GM08714 (cell line): ENCODE results near the gene FAM9C.
"Not testable (repeated sequence)": the region's sequence is repeated elsewhere in the genome, so short reads cannot be mapped to it uniquely, and the experiment has no call there.

ENCODE experiments used
- H3K4me3 ChIP-seq: fragments of 200-500 bp; sonication (Bioruptor generic); 2 replicates; pipeline ENCODE4 v1.5.1; 2014; ENCODE audit warnings: mild to moderate bottlenecking, low read length, inconsistent platforms
- ZNF274 ChIP-seq: IDR thresholded peaks from 2 replicates; pipeline ENCODE4 v1.6.1; 2012; ENCODE audit warnings: mild to moderate bottlenecking, low read depth, low read length

Gene FAM9C

DNA sequence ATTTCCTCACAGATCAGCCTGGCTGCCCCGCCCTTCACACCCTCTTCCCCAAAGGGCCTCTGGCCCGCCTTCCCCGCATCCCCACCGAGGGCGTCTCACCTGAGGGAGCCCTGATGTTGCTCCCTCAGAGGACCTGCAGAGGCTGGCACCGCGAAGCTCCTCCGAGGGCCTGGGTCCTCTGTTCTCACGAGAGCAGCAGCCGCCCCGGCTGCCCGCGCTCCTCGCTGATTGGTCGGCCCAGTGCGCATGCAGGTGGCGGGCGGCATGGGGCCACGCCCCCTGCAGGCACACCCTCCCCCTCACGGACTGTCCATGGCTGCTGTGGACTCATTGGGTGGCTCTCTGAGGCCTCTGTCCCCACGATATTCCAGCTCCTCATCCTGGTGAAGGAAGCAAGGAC is at the start of gene FAM9C:
TSS of gene FAM9C (minus strand) at position 180 of the 400 bp plus-strand sequence. CDS start 831 bp downstream, outside the sequence.
- TF ChIP-seq ZNF274, result no peak
- no peak within 1 kb of the TSS for H3K4me3 ChIP-seq

DNA sequence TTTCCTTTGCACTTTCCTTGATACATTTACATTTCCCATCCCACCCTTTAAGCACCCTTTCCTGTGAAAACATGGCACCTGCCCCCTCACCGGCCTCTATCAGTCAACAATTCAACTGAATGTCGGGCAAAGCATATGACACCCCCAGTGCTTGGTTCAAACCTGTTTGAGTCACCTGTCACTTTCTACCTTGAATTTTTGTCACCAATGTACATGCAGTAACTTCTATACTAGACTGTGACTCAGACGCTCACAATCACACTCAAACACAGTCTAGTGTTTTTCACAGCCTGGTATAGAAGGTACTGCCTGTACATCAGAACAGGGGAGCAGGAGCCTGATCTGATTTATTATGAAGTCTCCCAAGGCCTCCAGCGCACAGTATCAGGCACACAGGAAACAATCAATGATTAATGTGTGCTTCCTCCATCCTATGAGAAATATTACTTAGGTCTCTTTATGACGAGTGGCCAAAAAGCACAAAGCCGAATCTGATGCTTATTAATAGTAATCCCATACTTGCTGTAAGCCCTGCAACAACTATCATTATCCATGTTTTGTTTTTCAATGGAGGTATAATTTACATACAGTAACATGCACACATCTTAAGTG is 49.2 kb upstream of the FAM9C start:
- H3K4me3 ChIP-seq, result peak overlapping the region; percentile 4; the same call in 1 of the 2 replicates
- TF ChIP-seq ZNF274, result no peak

DNA sequence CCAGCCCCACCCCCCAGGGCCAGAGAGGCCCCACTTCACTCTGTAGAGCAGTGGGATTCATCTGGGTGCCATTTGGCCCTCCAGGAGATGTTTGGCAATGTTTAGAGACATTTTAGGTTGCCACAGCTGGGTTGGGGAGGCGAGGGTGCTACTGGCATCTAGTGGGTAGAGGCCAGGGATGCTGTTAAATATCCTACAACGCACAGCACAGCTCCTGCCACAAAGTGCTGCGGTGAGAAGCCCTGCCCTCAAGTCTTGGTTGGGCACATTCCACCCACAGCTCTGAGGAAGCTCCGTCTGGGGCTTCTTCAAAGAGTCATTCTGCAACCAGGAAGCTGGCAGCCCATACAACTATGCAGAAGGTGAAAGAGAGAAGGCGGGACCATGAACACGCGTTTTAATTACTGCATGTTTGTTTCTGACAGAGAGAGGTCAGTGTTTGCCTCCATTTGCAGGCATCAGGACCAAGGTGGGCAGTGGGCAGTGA is 48.1 kb upstream of the FAM9C start:
- no peak overlapping the region; the same call in 1 of the 2 replicates for H3K4me3 ChIP-seq
- no peak for TF ChIP-seq ZNF274

DNA sequence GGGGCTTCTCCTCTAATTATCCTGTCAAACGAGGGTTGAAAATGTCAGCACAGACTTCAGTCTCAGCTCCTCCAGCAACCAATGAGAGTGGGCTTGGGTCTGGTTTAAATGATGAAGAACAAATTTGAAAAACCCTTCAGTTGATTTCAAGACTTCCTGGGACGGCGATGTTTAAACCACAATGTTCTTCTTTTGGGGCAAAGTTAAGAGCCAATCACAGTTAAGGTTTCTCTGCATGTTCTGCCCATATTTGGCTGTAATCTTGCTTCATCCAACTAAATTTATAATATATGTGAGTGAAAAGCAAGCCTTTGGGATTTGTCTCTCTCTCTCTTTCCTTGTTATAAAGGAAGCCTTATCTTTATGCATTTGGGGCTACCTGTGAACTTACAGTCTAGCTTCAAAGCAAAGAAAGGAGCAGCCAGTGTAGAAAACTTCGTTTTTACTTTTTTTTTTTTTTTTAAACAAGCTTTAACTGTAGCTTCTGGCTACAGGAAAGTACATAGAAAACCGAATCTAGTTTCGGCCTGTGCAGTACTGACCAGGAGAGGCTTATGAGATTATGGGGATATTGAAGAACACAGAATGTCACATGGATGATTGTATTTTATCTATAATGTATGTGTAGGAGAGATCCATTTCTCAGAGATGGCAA is 46.8 kb upstream of the FAM9C start:
- H3K4me3 ChIP-seq, result peak overlapping the region; percentile 24; the same call in 1 of the 2 replicates

DNA sequence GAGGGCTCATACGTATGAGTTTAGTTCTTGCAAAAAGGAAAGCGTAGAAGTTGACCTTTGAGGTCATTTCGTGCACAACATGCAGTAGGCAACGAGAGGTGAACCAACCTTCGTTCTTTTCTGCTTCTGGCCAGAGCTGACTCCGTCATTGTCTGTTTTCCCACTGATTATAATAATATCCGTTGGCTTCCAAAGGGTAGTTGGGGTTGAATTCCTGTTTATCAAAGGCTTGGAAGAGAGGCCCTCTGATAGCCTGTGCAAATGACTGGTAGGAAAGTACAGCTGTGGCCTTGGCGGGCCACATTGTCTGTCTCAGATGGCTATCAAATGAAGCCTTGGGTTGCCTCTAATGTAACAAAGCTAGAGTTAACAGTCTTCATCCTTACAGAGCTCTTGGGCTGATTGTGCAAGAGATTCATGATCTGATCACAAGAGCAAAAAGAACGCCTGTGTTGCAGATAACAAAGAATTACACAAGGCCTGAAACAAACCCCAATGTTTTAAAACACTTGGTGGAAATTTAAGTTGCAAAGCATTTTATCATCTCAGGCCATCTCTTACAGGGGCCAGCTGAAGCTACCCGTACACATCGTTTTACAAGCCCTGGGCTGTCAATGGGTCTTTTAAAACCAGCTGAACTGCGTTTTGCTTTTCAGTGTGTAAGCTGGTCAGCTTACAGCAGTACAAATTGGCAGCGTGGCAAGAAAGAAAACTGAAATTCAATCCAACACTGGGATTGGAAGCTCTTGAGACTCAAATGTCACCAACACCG is 46.1 kb upstream of the FAM9C start:
- TF ChIP-seq ZNF274, result no peak
- H3K4me3 ChIP-seq, result peak overlapping the region; percentile 24; the same call in 1 of the 2 replicates

More for the DNA sequence above, 46.8 kb upstream of the FAM9C start:
- TF ChIP-seq ZNF274, result no peak

DNA sequence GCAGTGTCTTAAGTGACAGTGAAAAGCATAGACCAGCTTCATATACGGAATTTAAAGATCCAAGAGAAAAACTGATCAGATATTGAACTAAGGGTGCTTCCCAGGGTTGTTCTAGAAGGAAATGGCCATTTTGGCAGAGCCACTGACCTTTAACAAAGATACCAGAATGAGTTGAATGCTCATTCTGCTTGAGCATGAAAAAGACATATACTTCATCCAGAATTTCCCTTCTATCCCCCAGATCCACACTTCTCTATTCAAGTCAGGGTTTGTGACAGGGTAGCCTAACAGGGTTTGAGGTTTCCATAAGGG is 45.6 kb upstream of the FAM9C start:
- H3K4me3 ChIP-seq, result no peak overlapping the region; the same call in 1 of the 2 replicates
- TF ChIP-seq ZNF274, result no peak

DNA sequence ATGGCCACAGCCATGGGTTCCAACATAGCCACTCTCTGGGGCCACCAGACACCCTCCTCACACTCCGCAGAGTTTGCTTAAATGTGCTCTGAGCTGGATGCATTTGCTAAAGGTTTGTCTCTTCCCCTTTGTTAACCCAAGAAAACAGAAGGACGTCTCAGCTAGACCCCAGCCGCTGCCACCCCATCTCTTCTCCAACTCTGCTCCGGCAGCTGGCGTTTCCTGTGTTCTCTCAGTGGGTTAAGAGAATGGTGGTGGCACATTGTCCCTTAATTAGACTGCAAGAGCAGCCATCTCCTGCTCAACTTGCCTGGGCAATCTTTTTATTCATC is 43.7 kb upstream of the FAM9C start:
- no peak for TF ChIP-seq ZNF274
- H3K4me3 ChIP-seq, result no peak overlapping the region

DNA sequence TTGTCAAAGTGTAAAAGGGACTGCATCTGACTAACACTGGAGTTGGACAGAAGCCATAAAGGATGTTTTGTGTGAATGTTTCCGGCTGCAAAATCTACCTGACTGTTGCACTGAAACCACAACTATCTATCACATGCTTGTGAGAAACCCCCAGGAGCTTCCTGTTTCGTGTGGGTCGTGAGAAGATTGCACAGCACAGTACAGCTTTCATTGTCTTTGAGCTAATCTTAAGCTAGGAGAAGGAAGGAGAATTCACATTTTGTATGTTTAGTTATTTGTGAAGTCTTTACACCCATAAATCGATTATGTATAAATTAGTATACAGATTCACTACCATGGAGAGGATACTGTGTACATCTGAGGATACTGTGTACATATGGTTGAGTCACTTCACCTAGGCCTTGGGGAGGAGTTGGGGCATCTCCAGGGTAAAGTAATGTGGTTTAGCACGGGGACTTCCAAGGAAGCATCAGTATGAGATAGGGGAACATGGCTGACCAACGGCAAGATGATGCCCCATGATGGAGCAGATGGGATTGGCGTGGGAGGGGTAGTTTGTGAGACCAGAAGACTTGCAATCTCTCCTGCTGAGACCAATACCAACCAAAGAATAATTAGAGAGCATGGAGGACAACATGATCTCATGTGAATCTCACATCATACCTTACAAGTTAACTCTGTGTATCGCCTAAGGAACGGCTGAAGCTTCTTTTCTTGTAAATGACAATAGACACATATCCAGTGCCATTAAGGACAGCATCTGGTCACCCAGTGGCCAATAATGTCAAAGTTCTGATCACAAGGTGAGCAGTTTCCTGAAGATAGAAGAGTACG is 43.1 kb upstream of the FAM9C start:
- TF ChIP-seq ZNF274, result no peak
- H3K4me3 ChIP-seq, result no peak overlapping the region; the same call in 1 of the 2 replicates

DNA sequence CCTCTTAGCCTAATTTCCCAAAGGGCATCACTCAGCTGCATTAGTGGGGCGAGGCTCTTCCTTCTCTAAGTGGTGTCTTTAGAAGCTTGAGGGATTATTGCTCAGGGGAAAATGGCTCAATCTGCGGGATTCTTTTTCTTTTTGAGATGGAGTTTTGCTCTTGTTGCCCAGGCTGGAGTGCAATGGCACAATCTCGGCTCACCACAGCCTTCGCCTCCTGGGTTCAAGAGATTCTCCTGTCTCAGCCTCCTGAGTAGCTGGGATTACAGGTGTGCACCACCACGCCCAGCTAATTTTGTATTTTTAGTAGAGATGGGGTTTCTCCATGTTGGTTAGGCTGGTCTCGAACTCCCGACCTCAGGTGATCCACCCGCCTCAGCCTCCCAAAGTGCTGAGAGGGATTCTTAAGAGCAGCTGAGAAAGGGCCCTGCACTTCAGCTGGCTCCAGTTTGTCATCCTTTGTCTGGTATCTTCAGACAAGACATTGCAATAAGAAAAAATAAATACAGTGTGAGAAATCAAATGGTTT is 42.4 kb upstream of the FAM9C start:
- not testable (repeated sequence) for H3K4me3 ChIP-seq

DNA sequence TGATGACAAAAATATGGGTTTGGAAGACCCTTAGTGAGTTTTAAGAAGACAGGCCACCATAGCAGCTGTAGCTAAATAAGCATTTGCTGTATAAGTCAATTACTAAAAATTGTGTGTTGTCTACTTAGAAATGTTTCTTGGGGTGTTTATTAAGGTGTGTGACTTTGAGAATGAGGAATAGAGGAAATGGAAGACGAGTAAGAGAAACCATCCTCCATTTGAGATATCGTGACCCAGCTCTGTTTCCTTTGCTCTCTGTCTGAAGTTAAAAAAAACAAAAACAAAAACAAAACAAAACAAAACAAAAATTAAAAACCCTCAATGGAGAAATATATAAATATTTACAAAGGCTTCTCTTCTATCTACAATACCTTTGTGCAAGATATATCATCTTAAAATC is 41.7 kb upstream of the FAM9C start:
- no peak overlapping the region for H3K4me3 ChIP-seq
- TF ChIP-seq ZNF274, result no peak

DNA sequence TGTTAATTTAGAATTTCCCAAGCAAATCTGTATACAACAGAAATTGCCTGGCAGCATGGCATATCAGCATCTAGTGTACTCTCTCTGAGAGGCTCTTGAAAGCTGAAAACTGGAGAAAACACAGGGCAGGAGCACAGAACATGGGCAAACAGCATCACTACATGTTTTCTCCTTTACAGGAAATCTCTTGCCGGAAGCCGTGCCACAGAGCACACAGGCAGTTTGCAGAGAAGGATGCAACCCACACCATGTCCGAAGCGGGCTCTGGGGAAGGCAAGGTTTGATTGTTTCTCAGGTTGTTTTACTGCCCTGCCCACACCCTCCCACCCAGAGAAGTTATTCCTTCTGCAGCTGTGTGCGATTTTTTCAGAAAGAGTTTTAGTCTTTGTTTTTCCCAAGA is 41.1 kb upstream of the FAM9C start:
- peak overlapping the region; percentile 22; the same call in 1 of the 2 replicates for H3K4me3 ChIP-seq
- TF ChIP-seq ZNF274, result no peak

DNA sequence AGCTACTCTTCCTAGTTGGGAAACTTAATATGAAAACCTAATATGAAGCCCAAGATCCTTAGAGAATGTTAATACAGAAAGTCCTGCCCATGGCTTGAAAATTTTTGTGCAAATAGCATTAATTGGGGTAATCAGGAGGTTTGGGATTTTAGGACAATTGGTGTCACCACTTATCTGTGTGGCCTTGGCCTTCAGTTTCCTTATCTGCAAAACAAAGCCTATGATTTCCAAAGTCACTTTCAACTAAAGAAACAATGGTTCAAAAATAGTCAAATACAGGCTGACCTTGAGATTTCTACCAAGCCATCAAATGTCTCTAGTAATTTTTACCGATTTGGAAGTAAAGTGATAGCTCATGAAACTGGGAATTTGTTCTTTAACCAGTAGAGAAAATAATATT is 40.2 kb upstream of the FAM9C start:
- H3K4me3 ChIP-seq, result no peak overlapping the region
- no peak for TF ChIP-seq ZNF274

DNA sequence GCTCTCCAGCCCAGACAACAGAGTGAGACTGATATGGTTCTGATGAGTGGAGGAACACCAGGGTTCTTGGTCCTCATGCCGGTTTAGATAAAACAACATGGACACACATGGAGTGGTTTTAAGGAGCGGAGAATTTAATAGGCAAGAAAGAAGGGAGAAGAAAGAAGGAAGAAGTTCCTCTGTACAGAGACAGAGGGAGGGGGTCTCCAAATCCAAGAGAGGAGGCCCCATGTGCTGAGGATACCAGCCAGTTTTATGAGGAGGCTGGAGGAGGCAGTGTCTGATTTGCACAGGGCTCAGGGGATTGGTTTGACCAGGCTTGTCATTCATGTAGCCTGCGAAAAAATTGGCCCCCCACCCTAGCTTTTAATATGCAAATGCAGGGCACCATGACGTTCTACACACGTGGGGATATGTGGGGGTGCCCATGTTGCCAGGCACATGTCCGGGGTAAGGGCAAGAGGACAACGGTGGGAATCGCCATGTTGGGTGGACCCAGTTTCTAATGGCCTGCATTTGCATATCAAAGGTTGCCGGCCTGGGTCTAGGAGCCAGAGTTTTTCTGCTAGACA is 39.4 kb upstream of the FAM9C start:
- not testable (repeated sequence) for H3K4me3 ChIP-seq

DNA sequence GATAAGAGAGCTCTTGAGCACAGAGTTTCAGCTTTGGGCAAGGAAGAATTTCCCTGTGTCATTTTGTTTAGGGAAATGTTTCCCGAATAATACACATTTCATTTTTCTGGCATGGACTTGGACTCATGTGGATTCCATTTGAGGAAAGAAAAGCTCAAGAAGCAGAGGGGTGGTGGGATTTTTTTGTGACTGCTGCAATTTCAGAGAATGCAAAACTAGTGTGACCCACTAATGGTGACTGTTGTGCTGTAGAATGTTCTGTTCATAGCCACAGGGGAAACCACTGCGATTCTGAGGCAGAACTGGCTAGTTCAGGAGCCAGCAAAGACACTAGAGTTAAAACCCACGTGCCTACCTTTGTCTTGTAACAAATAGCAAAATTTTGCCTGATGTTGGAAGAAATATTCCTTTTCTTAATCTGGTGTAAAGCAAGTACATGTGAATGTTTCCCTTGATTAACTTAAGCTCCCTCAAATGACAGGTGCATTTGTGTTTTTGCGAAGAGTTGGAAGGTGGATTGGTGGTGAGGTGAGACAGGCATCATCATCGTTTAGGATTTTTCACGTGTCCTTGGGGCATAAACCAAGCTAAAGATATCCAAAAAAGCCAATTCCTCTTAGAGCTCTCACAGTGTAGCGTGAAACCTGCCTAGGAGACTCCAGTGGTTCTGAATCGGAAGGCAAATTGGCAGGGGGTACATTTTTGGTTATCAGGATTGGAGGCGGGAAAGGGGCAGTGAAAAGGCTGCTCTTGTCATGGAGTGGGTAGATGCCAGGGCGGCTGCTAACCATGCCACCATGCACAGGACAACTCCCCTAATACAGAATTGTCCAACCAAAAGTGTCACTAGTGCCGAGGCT is 38.0 kb upstream of the FAM9C start:
- no peak for TF ChIP-seq ZNF274
- no peak overlapping the region; the same call in 1 of the 2 replicates for H3K4me3 ChIP-seq
